Epithelial cell of esophagus (primary cell): ENCODE measurements around the gene TUBGCP2.

ENCODE experiments used
- DNase-seq: peaks from one replicate; pipeline ENCODE4 v3.0.0; 2010; ENCODE audit warnings: low read depth
- H3K4me3 ChIP-seq: 2 replicates; pipeline ENCODE4 v1.5.1; 2011; ENCODE audit warnings: mild to moderate bottlenecking, low read length, control low read depth
- TF ChIP-seq, protein P1 (sequence below): IDR thresholded peaks from 2 replicates; pipeline ENCODE4 v1.5.1; 2011; ENCODE audit warnings: low read depth, mild to moderate bottlenecking, low read length, control low read depth, inconsistent platforms; ENCODE audit not compliant: insufficient read depth; ENCODE audit errors: missing control alignments

TUBGCP2 gene

GRCh38 chr10:133262696-133263095 lies 46.0 kb downstream of the TUBGCP2 start:
- no peak overlapping the region for H3K4me3 ChIP-seq
- TF ChIP-seq, protein P1, sequence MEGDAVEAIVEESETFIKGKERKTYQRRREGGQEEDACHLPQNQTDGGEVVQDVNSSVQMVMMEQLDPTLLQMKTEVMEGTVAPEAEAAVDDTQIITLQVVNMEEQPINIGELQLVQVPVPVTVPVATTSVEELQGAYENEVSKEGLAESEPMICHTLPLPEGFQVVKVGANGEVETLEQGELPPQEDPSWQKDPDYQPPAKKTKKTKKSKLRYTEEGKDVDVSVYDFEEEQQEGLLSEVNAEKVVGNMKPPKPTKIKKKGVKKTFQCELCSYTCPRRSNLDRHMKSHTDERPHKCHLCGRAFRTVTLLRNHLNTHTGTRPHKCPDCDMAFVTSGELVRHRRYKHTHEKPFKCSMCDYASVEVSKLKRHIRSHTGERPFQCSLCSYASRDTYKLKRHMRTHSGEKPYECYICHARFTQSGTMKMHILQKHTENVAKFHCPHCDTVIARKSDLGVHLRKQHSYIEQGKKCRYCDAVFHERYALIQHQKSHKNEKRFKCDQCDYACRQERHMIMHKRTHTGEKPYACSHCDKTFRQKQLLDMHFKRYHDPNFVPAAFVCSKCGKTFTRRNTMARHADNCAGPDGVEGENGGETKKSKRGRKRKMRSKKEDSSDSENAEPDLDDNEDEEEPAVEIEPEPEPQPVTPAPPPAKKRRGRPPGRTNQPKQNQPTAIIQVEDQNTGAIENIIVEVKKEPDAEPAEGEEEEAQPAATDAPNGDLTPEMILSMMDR, result no peak
- DNase-seq, result peak; percentile 79

GRCh38 chr10:133261726-133262325 lies 46.8 kb downstream of the TUBGCP2 start:
- peak; percentile 80 for DNase-seq
- TF ChIP-seq, protein P1, result no peak
- H3K4me3 ChIP-seq, result peak overlapping the region; percentile 35

DNA sequence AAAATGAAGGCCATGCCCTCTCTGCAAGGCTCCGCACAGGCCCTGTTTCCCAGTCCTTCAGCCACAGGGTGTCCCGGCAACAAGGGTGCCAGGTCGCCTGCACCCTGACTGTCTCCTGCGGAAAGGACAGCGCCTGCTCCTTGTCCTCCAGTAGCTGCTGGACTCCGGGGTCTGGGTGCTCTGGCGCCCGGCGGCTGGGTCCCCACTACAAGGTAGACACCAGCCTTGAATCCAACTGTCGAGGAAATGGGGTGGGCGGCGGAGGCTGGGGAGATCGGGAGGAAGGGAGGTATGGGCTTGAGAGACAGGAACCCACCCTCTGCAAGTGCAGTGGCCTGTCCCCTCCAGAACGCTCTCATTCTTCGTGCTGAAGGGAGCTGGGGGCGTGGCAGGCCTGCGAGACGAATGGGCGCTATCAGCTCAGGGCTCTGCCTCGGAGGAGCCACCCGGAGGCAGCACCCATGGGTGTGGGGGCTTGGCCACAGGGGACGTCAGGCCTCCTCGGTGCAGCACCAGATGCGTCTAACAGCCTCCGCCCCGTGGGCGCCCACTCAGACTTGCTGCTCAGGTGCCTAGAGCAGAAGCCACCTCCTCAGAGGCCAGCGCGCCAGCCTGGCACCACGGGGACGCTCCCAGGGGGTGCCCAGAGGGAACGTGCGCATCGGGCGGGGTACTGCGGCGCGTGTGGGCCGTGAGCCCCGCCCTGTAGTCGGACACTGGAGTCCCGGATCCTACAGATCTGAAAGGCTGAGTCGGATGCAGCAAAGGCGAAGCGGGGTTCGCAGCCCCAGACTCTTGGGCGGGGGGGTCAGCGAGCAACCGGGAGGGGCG lies 47.6 kb downstream of the TUBGCP2 start:
- no peak for DNase-seq
- H3K4me3 ChIP-seq, result peak overlapping the region; percentile 35
- TF ChIP-seq, protein P1, result no peak

DNA sequence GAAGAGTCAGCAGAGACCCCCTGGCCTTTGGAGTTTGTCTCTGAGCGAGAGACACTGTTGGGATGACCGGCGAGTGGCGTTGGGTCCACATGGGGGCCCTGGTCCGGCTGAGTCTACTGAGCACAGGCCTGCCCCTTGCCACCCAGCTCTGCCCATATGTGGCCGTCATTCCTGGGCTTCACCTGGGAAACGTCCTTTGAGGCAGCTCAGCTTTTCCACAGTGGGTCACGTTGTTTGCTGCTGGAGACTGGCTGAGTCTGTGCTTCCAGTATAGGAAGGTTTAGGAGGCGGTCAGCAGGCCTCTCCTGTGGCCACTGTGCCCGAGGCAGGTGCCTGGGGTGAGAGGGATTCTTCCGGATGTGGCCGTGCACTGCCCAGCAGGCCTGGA lies 49.1 kb downstream of the TUBGCP2 start:
- TF ChIP-seq, protein P1, result no peak
- H3K4me3 ChIP-seq, result no peak overlapping the region

GRCh38 chr10:133258818-133259601 lies 49.7 kb downstream of the TUBGCP2 start:
- DNase-seq, result peak; percentile 100

More for the DNA sequence above, 49.1 kb downstream of the TUBGCP2 start:
- no peak for DNase-seq

DNA sequence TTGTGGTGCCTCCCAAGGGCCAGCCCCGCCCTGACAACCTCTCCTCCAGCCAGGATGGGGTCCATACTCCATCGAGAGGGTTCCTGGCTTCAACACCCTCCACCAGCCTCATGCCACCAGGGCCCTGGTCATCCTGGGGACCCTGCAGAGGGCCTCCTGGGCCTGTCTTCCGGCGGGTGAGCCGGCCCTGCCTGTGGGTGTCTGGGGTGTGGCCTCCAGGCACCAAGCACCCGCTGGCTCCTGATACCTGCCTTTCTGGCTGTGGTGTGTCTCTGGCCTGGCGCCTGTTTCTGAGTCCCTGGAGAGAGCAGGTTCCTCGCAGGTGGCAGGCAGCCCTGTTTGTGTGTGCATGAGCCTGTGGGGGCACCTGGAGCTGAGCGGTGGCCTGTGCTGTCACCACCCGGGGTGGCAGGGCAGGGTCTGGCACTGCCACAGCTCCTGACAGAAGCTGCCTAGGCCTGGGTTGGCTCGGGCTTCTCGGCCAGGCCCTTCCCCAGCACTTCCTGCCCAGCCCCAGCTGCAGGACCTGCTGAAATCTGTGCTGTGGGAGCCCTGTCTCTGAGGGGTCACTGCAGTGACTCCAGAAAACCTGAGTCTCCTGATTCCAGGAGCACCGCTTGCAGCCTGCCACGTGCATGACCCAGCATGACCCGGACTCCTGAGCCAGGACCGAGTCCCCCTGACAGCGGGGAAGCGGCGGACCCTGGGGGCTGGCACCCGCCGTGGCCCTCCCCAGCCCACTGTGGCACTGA lies 50.4 kb downstream of the TUBGCP2 start:
- H3K4me3 ChIP-seq, result no peak overlapping the region
- peak; percentile 72 for DNase-seq
- TF ChIP-seq, protein P1, result no peak

More at GRCh38 chr10:133258818-133259601, 49.7 kb downstream of the TUBGCP2 start:
- no peak overlapping the region for H3K4me3 ChIP-seq
- TF ChIP-seq, protein P1, result no peak
